GM19452 (cell line): Measurements from ENCODE around the gene MUC6.

ENCODE experiments used
- ATAC-seq: cut with Tn5 transposase; IDR thresholded peaks from one replicate; pipeline ENCODE4 v1.9.1; 2021; ENCODE audit not compliant: unreplicated experiment

MUC6 gene

GRCh38 chr11:1038921-1039320, 2.4 kb upstream of the MUC6 start:
- ATAC-seq, result no peak

- no peak for ATAC-seq
These were observed 1.8 kb upstream of the MUC6 start for GRCh38 chr11:1038361-1038760.

GRCh38 chr11:1037506-1038055, 1.1 kb upstream of the MUC6 start:
- ATAC-seq, result no peak

DNA sequence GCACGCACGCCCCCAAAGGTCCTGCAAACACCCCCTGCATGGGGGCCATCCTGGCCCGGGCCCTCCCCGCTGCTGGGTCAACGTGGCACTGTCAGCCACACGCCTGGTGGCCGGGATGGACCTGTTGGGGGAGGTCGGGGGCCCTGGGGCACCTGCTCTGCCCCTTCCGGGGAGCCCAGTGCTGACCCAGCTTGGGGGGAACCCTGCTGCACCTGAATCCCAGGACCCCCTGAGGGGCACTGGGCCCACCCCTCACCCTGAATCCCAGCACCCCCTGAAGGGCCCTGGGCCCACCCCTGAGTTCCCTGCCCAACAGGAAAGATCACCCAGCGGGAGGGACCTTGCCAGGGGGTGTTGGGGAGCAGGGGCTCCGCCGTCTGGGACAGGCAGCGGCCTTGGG, 413 bp upstream of the MUC6 start:
- ATAC-seq, result no peak

GRCh38 chr11:1035577-1036283, 788 bp downstream of the MUC6 start:
- ATAC-seq, result no peak

GRCh38 chr11:1034456-1035295, 1.8 kb downstream of the MUC6 start:
- no peak for ATAC-seq

DNA sequence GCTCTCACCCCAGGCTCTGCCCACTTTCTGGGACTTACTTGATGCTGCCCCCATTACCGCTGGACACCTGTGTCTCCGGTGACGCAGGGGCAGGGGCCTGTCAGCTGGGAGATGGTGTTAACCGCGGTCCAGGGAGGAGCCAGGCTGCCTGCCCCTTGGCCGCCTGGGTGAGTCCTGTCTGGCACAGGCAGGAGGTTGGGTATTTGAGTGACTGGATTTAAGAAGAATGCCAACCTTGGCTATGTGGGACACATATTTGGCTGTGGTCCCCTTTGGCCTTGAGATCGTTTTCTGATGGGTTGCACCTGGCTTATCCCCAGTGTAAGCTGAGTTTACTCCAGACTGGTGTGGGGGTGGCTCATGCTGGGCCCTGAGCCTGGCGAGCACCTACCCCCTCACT, 2.5 kb downstream of the MUC6 start:
- no peak for ATAC-seq

DNA sequence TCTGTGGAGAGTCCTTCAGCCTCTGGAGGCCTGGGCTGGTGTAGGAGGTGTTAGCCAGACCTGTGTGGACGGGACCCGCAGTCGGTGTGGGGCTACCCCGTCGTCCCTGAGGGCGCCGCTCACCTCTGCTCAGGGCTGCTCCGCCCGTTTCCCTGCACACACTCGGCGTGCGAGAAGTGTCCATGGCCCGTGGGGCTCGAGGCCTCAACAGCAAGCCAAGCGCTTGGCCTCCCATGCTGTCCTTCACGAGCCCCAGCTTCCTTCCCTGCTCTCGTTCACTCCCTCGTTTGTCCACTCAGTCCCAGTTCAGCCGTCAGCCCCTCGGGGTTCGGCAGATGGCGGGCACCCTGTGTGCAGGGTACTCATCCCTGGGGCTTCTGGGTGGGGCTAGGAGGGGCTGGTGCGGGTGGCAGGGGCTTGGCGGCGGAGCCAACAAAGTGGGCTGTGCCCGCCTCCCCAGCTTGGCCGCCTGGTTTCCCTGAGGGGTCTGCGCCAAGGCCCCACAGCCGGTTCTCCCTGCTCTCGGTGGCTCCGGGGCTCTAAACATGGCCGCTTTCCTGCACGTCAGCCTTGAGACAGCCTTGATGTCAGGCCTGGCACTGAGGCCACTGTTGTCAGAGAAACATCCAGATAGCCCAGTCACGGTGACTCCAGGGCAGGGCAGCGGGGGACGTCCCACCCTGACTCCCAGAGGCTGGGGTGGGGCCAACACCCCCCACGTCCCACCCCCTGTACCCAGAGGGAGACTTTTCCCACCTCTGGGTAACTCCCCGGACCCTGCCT, 3.3 kb downstream of the MUC6 start:
- ATAC-seq, result no peak

- no peak for ATAC-seq
These were observed 4.1 kb downstream of the MUC6 start for GRCh38 chr11:1032310-1032891.

DNA sequence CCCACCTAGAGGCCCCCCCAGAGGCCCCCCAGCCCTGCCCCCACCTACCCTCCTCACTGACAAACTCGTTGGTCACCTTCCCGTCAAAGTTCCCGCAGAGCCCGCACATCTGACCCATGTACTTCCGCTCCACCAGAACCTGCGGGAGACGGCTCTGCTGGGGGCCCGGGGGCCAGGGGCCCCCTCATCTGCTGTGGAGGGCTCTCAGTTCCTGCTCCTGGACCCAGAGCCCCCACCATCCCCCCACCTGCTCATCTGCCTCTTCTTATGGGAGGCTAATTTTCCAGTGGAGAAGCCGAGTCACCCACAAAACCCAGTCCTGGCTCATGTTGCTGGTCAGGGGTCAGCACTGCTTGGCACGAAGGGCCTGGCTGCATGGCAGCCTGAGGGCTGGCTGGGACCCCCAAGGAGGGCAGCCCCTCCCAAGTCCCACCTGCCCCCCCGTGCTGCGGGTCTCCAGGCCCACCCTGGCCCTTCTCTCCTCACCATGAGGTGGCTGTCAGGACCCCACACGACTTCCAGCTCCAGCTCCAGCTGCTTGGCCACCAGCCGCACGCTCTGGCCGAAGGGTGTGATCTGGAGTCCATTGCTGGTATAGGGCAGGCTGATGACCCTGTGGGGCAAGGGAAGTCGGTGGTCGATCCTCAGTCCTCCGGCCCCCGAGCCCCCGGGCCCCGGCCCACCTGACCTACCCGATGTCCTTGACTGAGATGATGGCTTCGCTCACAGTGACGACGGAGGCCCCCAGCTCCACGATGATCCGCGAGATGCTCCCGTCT, 5.2 kb downstream of the MUC6 start:
- ATAC-seq, result no peak

- no peak for ATAC-seq
These were observed 6.0 kb downstream of the MUC6 start for GRCh38 chr11:1030556-1030955.

- no peak for ATAC-seq
These were observed 6.4 kb downstream of the MUC6 start for GRCh38 chr11:1030086-1030485.

DNA sequence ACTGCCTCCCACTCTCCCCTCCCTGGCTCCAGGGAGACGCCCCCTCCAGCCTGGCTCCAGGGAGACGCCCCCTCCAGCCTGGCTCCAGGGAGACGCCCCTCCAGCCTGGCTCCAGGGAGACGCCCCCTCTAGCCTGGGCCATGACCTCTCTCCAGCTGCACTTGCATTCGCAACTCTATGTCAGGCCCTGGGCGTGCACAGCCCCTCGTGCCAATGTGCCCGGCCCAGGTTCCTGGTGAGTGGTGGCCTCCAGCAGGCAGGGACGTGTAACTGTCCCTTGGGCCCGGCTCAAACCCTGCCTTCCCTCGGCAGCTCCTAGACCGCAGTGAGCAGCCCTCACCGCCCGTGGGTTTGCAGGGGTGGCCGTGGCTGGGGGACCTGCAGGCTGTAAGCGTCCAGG, 6.9 kb downstream of the MUC6 start:
- ATAC-seq, result no peak

DNA sequence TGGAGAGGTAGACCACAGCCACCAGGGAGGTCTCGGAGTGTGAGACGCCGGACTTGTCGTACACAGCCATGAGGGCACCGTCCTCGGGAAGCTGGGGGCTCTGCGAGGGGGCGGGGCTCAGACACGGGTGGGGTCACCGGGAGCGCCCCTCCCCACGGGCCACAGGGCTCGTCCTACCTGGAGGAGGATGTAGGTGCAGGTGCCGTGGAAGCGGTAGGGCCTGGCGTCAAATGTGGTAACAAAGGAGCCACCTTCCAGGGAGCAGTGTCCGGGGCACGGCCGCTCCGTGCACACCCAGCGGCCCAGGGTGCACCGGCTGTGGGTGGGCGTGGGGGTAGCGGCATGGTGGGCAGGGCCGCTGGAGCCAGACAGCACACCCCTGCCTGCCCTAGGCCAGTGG, 7.5 kb downstream of the MUC6 start:
- ATAC-seq, result no peak

GRCh38 chr11:1028616-1029015, 7.9 kb downstream of the MUC6 start:
- ATAC-seq, result no peak

DNA sequence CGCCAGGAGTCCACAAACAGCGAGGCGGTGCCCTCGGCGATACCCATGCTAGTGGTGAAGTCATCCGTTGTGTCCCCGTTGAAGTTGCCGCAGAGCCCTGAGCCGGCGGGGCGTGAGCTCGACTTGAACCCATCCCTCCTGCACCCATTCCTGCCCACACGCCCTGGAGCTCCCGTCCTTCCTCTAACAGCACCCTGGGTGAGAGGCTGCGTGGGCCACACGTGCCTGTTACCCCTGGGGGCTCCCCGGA, 8.3 kb downstream of the MUC6 start:
- no peak for ATAC-seq

- ATAC-seq, result no peak
These were observed 8.8 kb downstream of the MUC6 start for GRCh38 chr11:1027483-1028290.

DNA sequence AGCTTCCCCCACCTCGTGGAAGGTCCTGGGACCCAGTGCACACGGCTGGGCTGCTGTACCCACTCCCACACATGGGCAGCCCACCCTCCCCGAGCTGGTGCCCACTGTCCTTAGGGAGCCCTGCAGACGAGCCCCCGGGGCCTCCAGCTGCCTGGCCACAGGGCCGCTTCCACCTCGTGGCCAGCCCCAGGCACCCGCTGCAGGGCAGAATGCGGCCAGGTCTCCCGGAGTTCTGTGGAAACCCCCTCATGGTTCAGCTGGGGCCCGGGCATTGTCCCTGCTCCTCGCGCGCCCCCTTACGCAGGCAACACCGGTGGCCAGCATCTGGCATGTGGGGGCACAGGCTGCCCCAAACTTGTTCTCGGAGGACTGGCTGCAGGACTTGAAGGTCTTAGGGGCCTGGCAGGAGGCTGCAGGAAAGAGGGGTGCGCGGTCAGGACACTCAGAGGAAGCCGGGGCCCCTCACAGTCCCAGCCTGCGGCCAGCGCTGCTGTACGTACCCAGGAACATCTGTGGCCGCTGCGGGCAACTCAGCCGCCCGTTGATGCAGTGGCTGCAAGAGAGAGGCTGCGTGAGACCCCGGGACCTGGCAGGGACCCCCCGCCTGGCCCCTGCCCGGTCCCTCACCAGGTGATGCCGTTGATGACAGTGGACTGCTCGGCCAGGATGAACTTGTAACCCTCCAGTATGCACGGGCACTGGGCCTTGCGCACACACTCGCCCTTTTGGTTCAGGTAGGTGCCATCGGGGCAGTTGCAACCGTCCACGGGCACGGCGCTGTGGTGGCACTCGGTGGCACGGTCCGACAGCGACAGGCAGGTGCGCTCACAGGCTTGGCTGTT, 9.7 kb downstream of the MUC6 start:
- ATAC-seq, result no peak

- ATAC-seq, result no peak
These were observed 10.4 kb downstream of the MUC6 start for GRCh38 chr11:1026163-1026450.
